ENCODE data around the gene KMT2C.

The KMT2C gene

DNA sequence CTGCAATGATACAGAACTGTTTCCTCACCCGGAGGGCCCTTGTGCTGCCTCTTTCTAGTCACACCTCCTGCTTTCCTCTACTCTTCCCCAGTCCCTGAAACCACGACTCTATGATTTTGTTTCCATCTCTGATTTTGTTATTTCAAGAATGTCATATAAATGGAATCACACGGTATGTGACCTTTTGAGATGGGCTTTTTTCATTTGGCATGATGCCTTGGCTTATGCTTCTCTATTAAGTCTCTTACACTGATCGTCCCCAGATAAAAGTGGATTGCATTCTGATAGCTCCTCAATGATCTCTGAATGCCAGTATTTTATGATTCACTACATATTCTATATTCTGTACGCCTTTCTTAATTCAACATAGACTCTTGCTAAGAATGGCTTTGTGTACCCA is 332.1 kb downstream of the KMT2C start:
- no peak for DNase-seq
- no peaks in the 10 kb centered on the region for H3K27me3 ChIP-seq
- H3K4me1 ChIP-seq = no peaks in the 10 kb centered on the region
- TF ChIP-seq, protein P1, sequence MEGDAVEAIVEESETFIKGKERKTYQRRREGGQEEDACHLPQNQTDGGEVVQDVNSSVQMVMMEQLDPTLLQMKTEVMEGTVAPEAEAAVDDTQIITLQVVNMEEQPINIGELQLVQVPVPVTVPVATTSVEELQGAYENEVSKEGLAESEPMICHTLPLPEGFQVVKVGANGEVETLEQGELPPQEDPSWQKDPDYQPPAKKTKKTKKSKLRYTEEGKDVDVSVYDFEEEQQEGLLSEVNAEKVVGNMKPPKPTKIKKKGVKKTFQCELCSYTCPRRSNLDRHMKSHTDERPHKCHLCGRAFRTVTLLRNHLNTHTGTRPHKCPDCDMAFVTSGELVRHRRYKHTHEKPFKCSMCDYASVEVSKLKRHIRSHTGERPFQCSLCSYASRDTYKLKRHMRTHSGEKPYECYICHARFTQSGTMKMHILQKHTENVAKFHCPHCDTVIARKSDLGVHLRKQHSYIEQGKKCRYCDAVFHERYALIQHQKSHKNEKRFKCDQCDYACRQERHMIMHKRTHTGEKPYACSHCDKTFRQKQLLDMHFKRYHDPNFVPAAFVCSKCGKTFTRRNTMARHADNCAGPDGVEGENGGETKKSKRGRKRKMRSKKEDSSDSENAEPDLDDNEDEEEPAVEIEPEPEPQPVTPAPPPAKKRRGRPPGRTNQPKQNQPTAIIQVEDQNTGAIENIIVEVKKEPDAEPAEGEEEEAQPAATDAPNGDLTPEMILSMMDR (IDR thresholded peaks at IDR 0.05; ENCODE audit: low read depth, low read length) = no peak
- H3K9me3 ChIP-seq = no peaks in the 10 kb centered on the region
- H3K36me3 ChIP-seq = peaks cover 17% of the 10 kb centered on the region
- no peak overlapping the region for H3K4me3 ChIP-seq (ENCODE audit: low read depth, low read length)

DNA sequence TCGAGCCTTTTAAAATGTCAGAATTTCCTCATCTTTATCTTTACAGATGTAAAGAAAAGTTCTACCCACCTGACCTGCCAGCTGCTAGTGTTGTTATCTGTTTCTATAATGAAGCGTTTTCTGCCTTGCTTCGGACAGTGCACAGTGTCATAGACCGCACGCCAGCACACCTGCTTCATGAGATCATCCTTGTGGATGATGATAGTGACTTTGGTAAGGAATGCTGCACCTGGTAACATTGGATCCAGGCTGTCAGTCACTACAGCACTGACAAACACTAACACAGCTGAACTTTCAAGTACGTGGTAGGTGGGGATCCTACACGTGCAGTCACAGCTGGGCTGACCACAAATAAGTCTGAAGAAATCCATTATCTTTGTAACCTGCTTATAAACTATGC is 332.7 kb downstream of the KMT2C start:
- H3K36me3 ChIP-seq = peaks cover 17% of the 10 kb centered on the region
- H3K4me3 ChIP-seq (ENCODE audit: low read depth, low read length) = no peak overlapping the region
- no peaks in the 10 kb centered on the region for H3K27me3 ChIP-seq
- TF ChIP-seq, protein P1 (IDR thresholded peaks at IDR 0.05; ENCODE audit: low read depth, low read length) = no peak
- H3K9me3 ChIP-seq = no peaks in the 10 kb centered on the region
- DNase-seq = no peak
- H3K4me1 ChIP-seq = no peaks in the 10 kb centered on the region

DNA sequence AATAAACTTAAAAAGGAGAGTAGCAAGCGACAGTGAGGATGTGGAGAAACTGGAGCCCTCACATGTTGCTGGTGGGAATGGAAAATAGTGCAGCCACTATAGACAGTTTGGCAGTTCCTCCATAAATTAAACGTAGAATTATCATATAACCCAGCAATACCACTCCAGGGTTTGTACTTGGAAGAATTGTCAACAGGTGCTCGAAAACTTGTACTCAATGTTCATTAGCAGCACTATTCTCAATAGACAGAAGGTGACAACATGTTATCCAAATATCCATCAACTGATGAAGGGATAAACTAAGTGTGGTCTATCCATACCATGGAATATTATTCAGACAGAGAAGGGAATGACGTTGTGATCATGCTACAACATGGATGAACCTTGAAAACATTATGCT is 338.5 kb downstream of the KMT2C start:
- TF ChIP-seq, protein P1 (IDR thresholded peaks at IDR 0.05; ENCODE audit: low read depth, low read length) = no peak
- DNase-seq = no peak
- H3K36me3 ChIP-seq = peaks cover 10% of the 10 kb centered on the region; the same call in 1 of the 2 replicates

DNA sequence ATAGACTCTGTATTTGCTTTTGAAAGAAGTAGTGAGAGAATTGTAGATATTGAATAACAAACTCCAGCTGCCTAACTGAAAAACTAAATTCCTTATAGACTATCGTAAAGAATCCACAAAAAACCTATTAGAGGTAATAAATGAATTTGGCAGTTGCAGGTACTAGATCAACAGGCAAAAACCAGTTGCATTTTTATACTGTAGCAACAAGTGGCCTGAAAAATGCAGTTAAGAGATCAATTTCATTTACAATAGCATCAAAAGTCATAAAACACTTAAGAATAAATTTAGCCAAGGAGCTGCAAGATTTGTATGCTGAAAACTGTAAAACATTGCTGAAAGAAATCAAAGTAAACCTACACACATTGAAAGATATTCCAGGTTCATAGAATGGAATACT is 340.0 kb downstream of the KMT2C start:
- Histone ChIP-seq H3K4me3 (ENCODE audit: low read depth, low read length) (no peak overlapping the region), H3K27me3 (no peaks in the 10 kb centered on the region), H3K9me3 (no peaks in the 10 kb centered on the region), H3K36me3 (0 out of 2 replicates have a peak, but pooled peaks cover under 1% of the 10 kb centered on the region), H3K4me1 (no peaks in the 10 kb centered on the region)
- TF ChIP-seq, protein P1 (IDR thresholded peaks at IDR 0.05; ENCODE audit: low read depth, low read length) = no peak
- no peak for DNase-seq

More for the DNA sequence above, 338.5 kb downstream of the KMT2C start:
- Histone ChIP-seq H3K4me1 (no peaks in the 10 kb centered on the region), H3K9me3 (no peaks in the 10 kb centered on the region), H3K4me3 (ENCODE audit: low read depth, low read length) (no peak overlapping the region), H3K27me3 (no peaks in the 10 kb centered on the region)

DNA sequence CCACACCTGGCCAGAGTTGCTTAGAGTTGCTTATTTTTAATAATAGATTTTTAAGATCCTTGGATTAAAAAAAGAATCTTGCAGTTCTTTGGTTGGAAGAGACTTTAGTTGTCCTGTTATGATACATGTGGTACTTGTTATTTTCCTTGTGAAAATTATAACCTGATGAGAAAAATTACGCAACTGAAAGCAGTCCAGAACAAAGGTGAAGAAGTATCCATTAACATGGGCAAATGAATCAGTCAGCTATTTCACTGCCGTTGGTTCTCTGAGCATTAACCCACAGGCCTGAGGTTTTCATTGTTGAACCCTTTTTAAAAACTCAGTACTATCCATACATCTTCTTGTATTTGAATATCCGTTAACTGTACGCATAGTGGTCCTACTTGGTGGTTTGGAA is 342.1 kb downstream of the KMT2C start:
- TF ChIP-seq, protein P1 (IDR thresholded peaks at IDR 0.05; ENCODE audit: low read depth, low read length) = no peak
- H3K4me3 ChIP-seq (ENCODE audit: low read depth, low read length) = no peak overlapping the region
- no peaks in the 10 kb centered on the region for H3K27me3 ChIP-seq

DNA sequence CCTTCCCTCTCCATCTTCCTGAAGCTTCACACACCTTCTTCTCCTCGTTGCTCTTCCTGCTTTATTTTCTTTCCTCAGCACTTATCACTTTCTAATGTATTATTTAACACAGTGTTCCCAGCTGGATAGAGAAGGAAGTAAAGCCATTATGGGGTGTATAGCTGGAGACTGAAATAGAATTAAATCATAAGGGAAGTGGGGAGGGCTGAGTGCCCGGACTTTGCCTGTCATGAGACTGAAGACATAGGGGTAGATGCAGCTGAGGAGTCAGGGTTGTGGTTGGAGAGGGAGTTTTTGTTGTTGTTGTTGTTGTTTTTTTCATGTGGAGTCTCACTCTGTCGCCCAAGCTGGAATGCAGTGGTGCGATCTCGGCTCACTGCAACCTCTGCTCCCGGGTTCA is 345.1 kb downstream of the KMT2C start:
- no peaks in the 10 kb centered on the region for H3K36me3 ChIP-seq
- no peaks in the 10 kb centered on the region for H3K4me1 ChIP-seq
- TF ChIP-seq, protein P1 (IDR thresholded peaks at IDR 0.05; ENCODE audit: low read depth, low read length) = no peak
- H3K4me3 ChIP-seq (ENCODE audit: low read depth, low read length) = no peak overlapping the region
- no peaks in the 10 kb centered on the region; the same call in 1 of the 2 replicates for H3K9me3 ChIP-seq
- H3K27me3 ChIP-seq = no peaks in the 10 kb centered on the region
- no peak for DNase-seq

More for the DNA sequence above, 342.1 kb downstream of the KMT2C start:
- Histone ChIP-seq H3K4me1 (no peaks in the 10 kb centered on the region), H3K9me3 (no peaks in the 10 kb centered on the region; the same call in 1 of the 2 replicates), H3K36me3 (no peaks in the 10 kb centered on the region)
- DNase-seq = no peak
